PC-3 (cell line): ENCODE measurements around the gene TAF13.

Experiments used
- CTCF ChIP-seq: fragments of 300-600 bp; sonication (generic); conservative IDR thresholded peaks from 2 replicates; pipeline ENCODE4 v1.5.1; 2017; ENCODE audit warnings: antibody characterized with exemption, low read depth, mild to moderate bottlenecking, low read length
- EZH2 ChIP-seq: fragments of 300-600 bp; sonication (generic); IDR thresholded peaks from one replicate; pipeline ENCODE4 v1.6.1; 2017; ENCODE audit warnings: antibody characterized with exemption, mild to moderate bottlenecking, low read length; ENCODE audit not compliant: unreplicated experiment
- EZH2phosphoT487 ChIP-seq: fragments of 300-600 bp; sonication (generic); IDR thresholded peaks from 2 replicates; pipeline ENCODE4 v1.6.1; 2018; ENCODE audit warnings: mild to moderate bottlenecking, antibody characterized with exemption, low read length, borderline replicate concordance

DNA sequence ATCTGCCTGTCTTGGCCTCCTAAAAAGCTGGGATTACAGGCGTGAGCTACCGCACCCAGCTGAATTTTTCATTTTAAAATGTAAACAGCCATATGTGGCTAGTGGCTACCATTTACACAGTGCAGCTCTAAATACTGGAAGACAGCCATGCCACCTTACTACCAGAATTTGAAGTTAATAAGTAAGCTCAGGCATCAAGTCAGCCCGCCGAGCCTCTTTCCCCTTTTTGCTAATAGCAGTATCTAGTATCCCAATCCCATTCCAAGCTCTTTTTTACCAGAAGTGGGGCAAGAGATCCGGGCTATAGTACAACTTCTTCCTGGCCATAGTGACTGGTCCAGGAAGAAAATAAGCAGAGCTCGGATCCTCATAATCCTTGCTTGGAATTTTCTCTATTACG is 15.1 kb downstream of the TAF13 start:
- TF ChIP-seq CTCF (no peak), EZH2 (no peak), EZH2phosphoT487 (no peak)
